GM12873 (cell line): Measurements from ENCODE around the gene MAN1A2.

Experiments
- CTCF ChIP-seq: IDR thresholded peaks from 2 replicates; pipeline ENCODE4 v1.5.1; 2012; ENCODE audit warnings: low read depth, mild to moderate bottlenecking, moderate library complexity, low read length, control low read depth; ENCODE audit not compliant: insufficient read depth; ENCODE audit errors: missing control alignments

Gene MAN1A2

GRCh38 chr1:117546467-117546866 lies 179.2 kb downstream of the MAN1A2 start:
- TF ChIP-seq CTCF: no peak

- TF ChIP-seq CTCF: no peak
These were observed 186.2 kb downstream of the MAN1A2 start for GRCh38 chr1:117553471-117553870.

GRCh38 chr1:117555806-117556205 lies 188.6 kb downstream of the MAN1A2 start:
- no peak for TF ChIP-seq CTCF

GRCh38 chr1:117556341-117556740 lies 189.1 kb downstream of the MAN1A2 start:
- TF ChIP-seq CTCF: no peak

- TF ChIP-seq CTCF: no peak
These were observed 189.7 kb downstream of the MAN1A2 start for GRCh38 chr1:117556976-117557375.

GRCh38 chr1:117559139-117559538 lies 191.9 kb downstream of the MAN1A2 start:
- no peak for TF ChIP-seq CTCF

- TF ChIP-seq CTCF: no peak
These were observed 192.7 kb downstream of the MAN1A2 start for GRCh38 chr1:117559985-117560384.
